HG03565 (cell line): ENCODE measurements around the gene MNX1.

ENCODE experiments used
- ATAC-seq: cut with Tn5 transposase; IDR thresholded peaks from one replicate; pipeline ENCODE4 v1.9.1; 2021; ENCODE audit warnings: mild to moderate bottlenecking, moderate library complexity; ENCODE audit not compliant: unreplicated experiment

MNX1 gene

GRCh38 chr7:157017149-157017548 lies 6.7 kb upstream of the MNX1 start:
- ATAC-seq: no peak

GRCh38 chr7:157016352-157017041 lies 6.0 kb upstream of the MNX1 start:
- peak; percentile 67 for ATAC-seq

- no peak for ATAC-seq
Measured at GRCh38 chr7:157016024-157016351, 5.5 kb upstream of the MNX1 start.

GRCh38 chr7:157014635-157015555 lies 4.4 kb upstream of the MNX1 start:
- ATAC-seq: no peak

GRCh38 chr7:157013602-157014549 lies 3.4 kb upstream of the MNX1 start:
- no peak for ATAC-seq

- no peak for ATAC-seq
Measured at GRCh38 chr7:157013101-157013500, 2.6 kb upstream of the MNX1 start.

GRCh38 chr7:157012113-157012547 lies 1.7 kb upstream of the MNX1 start:
- ATAC-seq: no peak

- ATAC-seq: no peak
Measured at GRCh38 chr7:157011333-157012112, 1.1 kb upstream of the MNX1 start.

- no peak for ATAC-seq
Measured at GRCh38 chr7:157009778-157010587, 480 bp downstream of the MNX1 start.

GRCh38 chr7:157009170-157009777 lies 1.2 kb downstream of the MNX1 start:
- ATAC-seq: no peak

- no peak for ATAC-seq
Measured at GRCh38 chr7:157008206-157009169, 2.0 kb downstream of the MNX1 start.

GRCh38 chr7:157007470-157008066 lies 2.9 kb downstream of the MNX1 start:
- no peak for ATAC-seq

- no peak for ATAC-seq
Measured at GRCh38 chr7:157006829-157007469, 3.5 kb downstream of the MNX1 start.

GRCh38 chr7:157006205-157006747 lies 4.2 kb downstream of the MNX1 start:
- no peak for ATAC-seq

GRCh38 chr7:157005456-157006204 lies 4.8 kb downstream of the MNX1 start:
- ATAC-seq: no peak
